T-cell (primary cell): ENCODE measurements around the gene SLC49A4. TPM values are rescaled to one million over a fixed set of nuclear protein-coding genes. Genes with fewer than 3 reads are reported as not detected.

Experiments used
- ATAC-seq, 4 experiments: fragments of 200-7000 bp in 3 of 4; fragments of 150-1000 bp in 1 of 4; cut with Tn5 transposase; replicated peaks in 1 of 4; 1 replicate in 3 of 4; 2 replicates in 1 of 4; pipeline ENCODE4 v1.10.0; 2021; ENCODE audit warnings: moderate library complexity in 3 of 4, mild to moderate bottlenecking in 2 of 4, moderate number of reproducible peaks in 1 of 4
- CTCF ChIA-PET, 2 donors: fragments of 300-600 bp; sonication (Branson Sonifier 250); formaldehyde crosslinking; loops; one replicate each; lab custom pipeline; 2022; ENCODE audit warnings: antibody characterized with exemption in 2 of 2; lab: Charles Lee
- POLR2A ChIA-PET, 2 donors: fragments of 300-600 bp; sonication (Branson Sonifier 250); formaldehyde crosslinking; loops; one replicate each; lab custom pipeline; 2022; ENCODE audit warnings: antibody characterized with exemption in 2 of 2; lab: Charles Lee
- DNase-seq, 35 experiments: peaks; one replicate each; pipeline versions ENCODE4 v3.0.0 to v3.0.0-alpha.2; 2013 to 2023
- H3K27ac ChIP-seq: one replicate; pipeline ENCODE4 v1.5.1; 2013; ENCODE audit warnings: low read length
- H3K27me3 ChIP-seq, 2 experiments: replicated peaks in 1 of 2; 1 replicate in 1 of 2; 2 replicates in 1 of 2; pipeline versions ENCODE4 v1.6.1 to v1.7.0; 2013; ENCODE audit warnings: low read length in 1 of 2, mixed read lengths in 1 of 2; ENCODE audit not compliant: control insufficient read depth in 2 of 2, insufficient read depth in 2 of 2; ENCODE audit errors: extremely low read depth in 1 of 2
- H3K36me3 ChIP-seq, 2 donors: 1 replicate in 1 of 2; 2 replicates in 1 of 2; pipeline versions ENCODE4 v1.6.1 to v1.7.0; 2013; ENCODE audit warnings: low read length in 1 of 2; ENCODE audit not compliant: control insufficient read depth in 2 of 2, insufficient read depth in 1 of 2; ENCODE audit errors: extremely low read depth in 1 of 2
- H3K4me1 ChIP-seq, 2 experiments: 1 replicate in 1 of 2; 2 replicates in 1 of 2; pipeline versions ENCODE4 v1.6.1 to v1.7.0; 2013; ENCODE audit warnings: low read length in 2 of 2, mixed read lengths in 1 of 2; ENCODE audit not compliant: insufficient read depth in 2 of 2, control insufficient read depth in 1 of 2; ENCODE audit errors: extremely low read depth in 1 of 2
- H3K4me3 ChIP-seq, 2 donors: 1 replicate in 1 of 2; 2 replicates in 1 of 2; pipeline versions ENCODE4 v1.5.1 to v1.7.0; 2013; ENCODE audit warnings: mild to moderate bottlenecking in 2 of 2, low read length in 1 of 2, moderate library complexity in 1 of 2; ENCODE audit not compliant: control insufficient read depth in 1 of 2; ENCODE audit errors: extremely low read depth in 1 of 2
- H3K9me3 ChIP-seq: 2 replicates; pipeline ENCODE4 v1.7.0; 2013
- H3K27ac Mint-ChIP-seq, 2 donors: one replicate each; pipeline ENCODE4 v1.8.0; 2020 to 2021; ENCODE audit warnings: mild to moderate bottlenecking in 2 of 2, mixed read lengths in 2 of 2
- H3K27me3 Mint-ChIP-seq, 2 donors: one replicate each; pipeline ENCODE4 v1.8.0; 2021 to 2022; ENCODE audit warnings: mixed read lengths in 2 of 2
- H3K36me3 Mint-ChIP-seq: one replicate; pipeline ENCODE4 v1.8.0; 2021; ENCODE audit warnings: mixed read lengths
- H3K4me1 Mint-ChIP-seq, 3 donors: one replicate each; pipeline ENCODE4 v1.8.0; 2020 to 2022; ENCODE audit warnings: mixed read lengths in 3 of 3, mild to moderate bottlenecking in 1 of 3
- H3K4me3 Mint-ChIP-seq, 3 donors: one replicate each; pipeline ENCODE4 v1.8.0; 2020 to 2022; ENCODE audit warnings: mild to moderate bottlenecking in 3 of 3, mixed read lengths in 3 of 3, moderate library complexity in 3 of 3
- H3K9me3 Mint-ChIP-seq, 3 donors: one replicate each; pipeline ENCODE4 v1.8.0; 2020 to 2022; ENCODE audit warnings: mixed read lengths in 3 of 3
- WGBS: methylation state at CpG from one replicate; pipeline ENCODE4 v1.1.5; 2013; ENCODE audit warnings: missing lambda C conversion rate; ENCODE audit not compliant: insufficient coverage; 5-methylcytosine and 5-hydroxymethylcytosine counted together
- total RNA-seq, 35 experiments: library from RNA in 6 of 35; stranded (reverse) in 6 of 35; fragments of 120-200 nt in 1 of 35; gene quantifications; one replicate each; pipeline versions ENCODE4 v1.2.1 to v1.2.4 and lab custom pipeline; 2013 to 2026

The SLC49A4 gene
- total RNA-seq, 5 donors from 2014 or later (not counting 1 experiment from before 2014, with no cell fraction given) = 6.6 to 8.3 (median 7.6) TPM

DNA sequence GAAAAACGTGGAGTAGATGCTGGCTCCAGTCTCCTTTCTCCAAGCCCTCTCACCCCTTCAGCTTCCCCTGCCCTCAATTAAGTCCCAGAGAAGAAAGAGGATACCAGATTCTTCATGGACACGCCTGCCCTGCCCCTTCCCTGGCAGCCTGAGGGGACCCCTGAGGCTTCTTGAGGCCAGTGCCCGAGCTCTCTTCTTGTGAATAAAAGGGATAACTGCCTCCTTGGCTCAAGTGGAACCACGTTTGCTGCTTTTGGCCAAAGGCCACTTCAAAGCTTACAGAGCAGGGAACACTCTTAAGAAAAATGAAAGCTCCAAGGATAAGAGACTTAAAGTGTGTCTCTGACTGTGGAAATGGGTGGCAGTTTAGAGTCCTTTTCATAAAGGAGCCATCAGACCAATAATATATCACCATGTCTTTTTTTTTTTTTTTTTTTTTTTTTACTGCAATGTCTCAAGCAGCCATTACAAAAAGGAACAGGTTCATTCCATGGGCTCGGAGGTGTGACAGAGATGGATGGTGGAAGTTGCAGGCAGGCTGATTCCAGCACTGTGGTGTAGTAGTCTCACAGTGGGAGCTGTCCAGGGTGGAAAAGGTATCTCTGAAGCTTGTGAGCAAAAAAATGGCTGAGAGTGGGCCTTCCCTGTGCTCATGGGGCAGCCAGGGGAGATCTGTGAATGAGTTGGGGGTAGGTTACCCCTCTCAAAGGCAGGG lies 123.9 kb downstream of the SLC49A4 start:
- ATAC-seq = no peak
- POLR2A ChIA-PET = interaction anchor here in 1 of 2 donors (0.7 kb wide), 1 partner anchor 112 kb away, joined by 17 read pairs; no protein-coding TSS in a partner anchor
- CTCF ChIA-PET = no interaction called here

DNA sequence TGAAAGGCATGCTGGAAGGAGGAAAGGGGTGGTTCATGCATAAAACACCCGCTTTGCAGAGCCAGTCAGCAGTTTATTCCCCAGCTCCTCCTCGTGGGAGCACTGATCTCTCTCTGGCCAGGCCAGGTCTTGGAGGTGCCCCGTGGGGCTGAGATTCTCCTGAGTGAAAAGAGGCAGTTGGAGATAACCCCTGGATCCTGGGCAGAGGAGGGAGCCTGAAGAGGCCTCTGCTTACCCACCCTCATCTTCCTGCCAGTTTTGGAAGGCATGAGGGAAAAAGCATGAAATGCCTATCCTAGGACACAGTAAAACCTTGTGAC lies 124.4 kb downstream of the SLC49A4 start:
- CTCF ChIA-PET = no interaction called here
- POLR2A ChIA-PET = interaction anchor here in 1 of 2 donors (0.7 kb wide), 1 partner anchor 113 kb away, joined by 17 read pairs; no protein-coding TSS in a partner anchor
- peaks cover 7 to 16% (median 16%) of the 10 kb centered on the region in 3 donors for H3K4me1 Mint-ChIP-seq
- no peaks in the 10 kb centered on the region for H3K36me3 ChIP-seq
- no peaks in the 10 kb centered on the region for H3K9me3 ChIP-seq
- H3K27ac ChIP-seq = no peak overlapping the region
- WGBS = no CpG with 5 or more reads among the region's 3 CpGs
- H3K27ac Mint-ChIP-seq = no peak overlapping the region
- H3K4me3 Mint-ChIP-seq = no peak overlapping the region
- H3K27me3 ChIP-seq = peaks cover 1 to 50% of the 10 kb centered on the region in 2 experiments
- H3K4me1 ChIP-seq = peaks cover 0 to 5% of the 10 kb centered on the region in 2 experiments
- peaks cover 15 to 25% of the 10 kb centered on the region in 2 donors for H3K27me3 Mint-ChIP-seq
- no peak overlapping the region for H3K4me3 ChIP-seq
- H3K9me3 Mint-ChIP-seq = no peaks in the 10 kb centered on the region
- ATAC-seq = no peak
- DNase-seq = no peak
- H3K36me3 Mint-ChIP-seq = no peaks in the 10 kb centered on the region

More for the DNA sequence above, 123.9 kb downstream of the SLC49A4 start:
- Histone ChIP-seq H3K36me3 (no peaks in the 10 kb centered on the region), H3K9me3 (no peaks in the 10 kb centered on the region), H3K27me3 (peaks cover 2 to 53% of the 10 kb centered on the region in 2 experiments), H3K27ac (no peak overlapping the region), H3K4me3 (no peak overlapping the region), H3K4me1 (peaks cover 0 to 5% of the 10 kb centered on the region in 2 experiments)
- no peaks in the 10 kb centered on the region for H3K9me3 Mint-ChIP-seq
- H3K27ac Mint-ChIP-seq = no peak overlapping the region
- 71% methylated on average over 4 of the region's 5 CpGs for WGBS
- H3K4me3 Mint-ChIP-seq = no peak overlapping the region
- peaks cover 7 to 18% (median 16%) of the 10 kb centered on the region in 3 donors for H3K4me1 Mint-ChIP-seq
- DNase-seq = no peak
- peaks cover 19 to 30% of the 10 kb centered on the region in 2 donors for H3K27me3 Mint-ChIP-seq
- H3K36me3 Mint-ChIP-seq = no peaks in the 10 kb centered on the region

DNA sequence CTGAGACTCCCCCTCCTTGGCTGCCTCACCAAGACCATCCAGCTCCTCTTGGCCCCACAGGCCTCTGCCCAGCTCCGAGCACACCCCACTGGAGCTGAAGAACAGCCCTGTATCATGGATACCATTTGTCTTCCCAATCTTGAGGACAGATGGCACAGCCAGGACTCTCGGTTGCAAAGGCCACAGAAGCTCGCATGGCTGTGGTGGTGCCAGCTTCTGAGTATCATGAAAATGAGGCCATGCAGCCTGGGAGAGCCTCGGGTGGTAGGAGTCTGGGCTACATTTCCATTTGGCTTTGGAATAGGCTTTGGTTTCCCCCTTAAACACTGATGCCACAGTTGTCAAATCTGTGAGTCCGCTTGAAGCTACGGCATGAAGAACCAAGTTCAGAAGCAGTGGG lies 126.1 kb downstream of the SLC49A4 start:
- no peak overlapping the region for H3K27ac ChIP-seq
- POLR2A ChIA-PET = no interaction called here
- no peaks in the 10 kb centered on the region for H3K9me3 ChIP-seq
- ATAC-seq (no peak), DNase-seq (no peak)
- Mint-ChIP-seq H3K4me3 (no peak overlapping the region), H3K36me3 (no peaks in the 10 kb centered on the region), H3K27ac (no peak overlapping the region), H3K27me3 (peaks cover 13 to 24% of the 10 kb centered on the region in 2 donors), H3K4me1 (peaks cover 4 to 13% (median 11%) of the 10 kb centered on the region in 3 donors), H3K9me3 (no peaks in the 10 kb centered on the region)
- no peak overlapping the region for H3K4me3 ChIP-seq
- H3K27me3 ChIP-seq = peaks cover 2 to 42% of the 10 kb centered on the region in 2 experiments
- H3K4me1 ChIP-seq = peaks cover 0 to 5% of the 10 kb centered on the region in 2 experiments
- H3K36me3 ChIP-seq = no peaks in the 10 kb centered on the region
- WGBS = 76% methylated on average over 4 of the region's 6 CpGs
- CTCF ChIA-PET = no interaction called here

DNA sequence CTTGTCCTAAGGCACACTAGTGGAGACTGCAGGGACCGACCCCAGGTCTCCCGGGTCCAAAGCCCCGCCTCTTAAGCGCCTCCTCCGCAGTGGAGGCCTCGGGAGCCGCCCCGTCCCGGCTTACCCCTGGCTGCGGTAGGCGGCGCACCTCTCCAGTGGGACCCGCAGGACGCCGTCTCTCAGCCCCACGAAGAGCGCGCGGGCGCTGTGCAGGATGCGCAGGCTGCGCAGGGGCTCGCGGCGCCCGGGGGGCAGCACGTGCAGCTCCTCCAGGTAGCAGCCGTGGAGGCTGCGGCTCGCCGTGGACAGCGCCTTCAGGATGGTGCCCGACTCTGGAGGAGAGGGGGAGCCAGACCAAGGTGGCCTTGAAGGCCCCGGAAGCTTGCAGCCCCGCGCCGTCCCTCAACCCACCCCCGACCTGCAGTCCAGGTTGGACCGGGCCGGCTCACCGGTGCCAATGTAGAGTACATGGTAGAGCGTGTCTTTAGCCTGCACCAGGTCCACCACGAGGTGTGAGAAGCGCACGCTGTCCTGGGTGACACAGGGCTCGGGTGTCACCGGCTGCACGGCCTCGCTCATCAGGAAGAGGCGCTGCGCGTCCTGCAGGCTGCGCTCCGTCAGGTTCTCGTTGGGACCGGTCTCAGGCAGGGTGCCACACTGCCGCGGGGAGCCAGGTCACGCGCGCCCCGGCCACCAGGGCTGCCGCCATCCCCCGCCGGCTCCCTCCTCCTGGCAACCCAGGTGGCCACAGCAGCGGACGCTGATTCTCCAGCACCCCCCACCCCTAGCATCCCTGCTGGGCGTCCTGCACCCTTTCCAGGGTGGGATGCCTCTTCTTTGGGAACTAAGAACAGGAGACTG lies 127.2 kb downstream of the SLC49A4 start:
- CTCF ChIA-PET = no interaction called here
- 7% methylated on average over 55 of the region's 68 CpGs for whole genome bisulfite sequencing
- Mint-ChIP-seq H3K9me3 (no peaks in the 10 kb centered on the region), H3K4me3 (peak overlapping the region in 1 of 3 donors; percentile 35), H3K27ac (no peak overlapping the region), H3K27me3 (peaks cover 13 to 24% of the 10 kb centered on the region in 2 donors), H3K4me1 (peaks cover 0 to 7% (median 7%) of the 10 kb centered on the region in 3 donors), H3K36me3 (no peaks in the 10 kb centered on the region)
- H3K36me3 ChIP-seq = no peaks in the 10 kb centered on the region
- POLR2A ChIA-PET = no interaction called here
- no peak overlapping the region for H3K27ac ChIP-seq
- peak overlapping the region in 1 of 2 donors; percentile 25 for H3K4me3 ChIP-seq
- peaks cover 2 to 46% of the 10 kb centered on the region in 2 experiments for H3K27me3 ChIP-seq
- no peaks in the 10 kb centered on the region for H3K9me3 ChIP-seq
- H3K4me1 ChIP-seq = peaks cover 0 to 5% of the 10 kb centered on the region in 2 experiments
- ATAC-seq = peak; percentile 49 to 69 (median 60)
- peak in 5 of 35 experiments; percentile 6 to 21 (median 15) for DNase-seq

DNA sequence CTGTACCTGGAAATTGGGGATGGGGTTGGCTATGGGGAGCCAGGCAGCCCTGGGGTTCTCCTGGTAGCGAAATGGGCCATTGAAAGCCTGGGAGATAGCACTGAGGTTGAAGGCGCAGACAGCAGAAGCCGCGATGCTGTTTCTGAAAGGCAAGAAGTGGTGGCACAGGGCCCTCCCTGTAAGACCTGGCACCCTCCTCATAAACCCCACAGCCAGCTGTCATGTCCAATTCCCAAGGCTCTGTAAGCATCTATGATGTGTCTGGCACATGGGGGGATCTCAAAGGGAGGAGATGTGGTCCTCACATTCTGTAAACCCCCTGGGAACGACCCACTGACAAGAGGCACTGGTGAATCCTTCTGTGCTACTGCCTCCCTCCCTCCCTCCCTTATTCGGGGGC lies 128.7 kb downstream of the SLC49A4 start:
- WGBS = 85% methylated on average over 4 of the region's 6 CpGs
- Mint-ChIP-seq H3K9me3 (no peaks in the 10 kb centered on the region), H3K4me3 (no peak overlapping the region), H3K27me3 (peaks cover 13 to 24% of the 10 kb centered on the region in 2 donors), H3K36me3 (no peaks in the 10 kb centered on the region), H3K4me1 (peaks cover 0 to 7% (median 7%) of the 10 kb centered on the region in 3 donors), H3K27ac (no peak overlapping the region)
- peaks cover 2 to 48% of the 10 kb centered on the region in 2 experiments for H3K27me3 ChIP-seq
- POLR2A ChIA-PET = no interaction called here
- peaks cover 0 to 5% of the 10 kb centered on the region in 2 experiments for H3K4me1 ChIP-seq
- H3K27ac ChIP-seq = no peak overlapping the region
- no peak for ATAC-seq
- DNase-seq = no peak
- CTCF ChIA-PET = no interaction called here
- no peaks in the 10 kb centered on the region for H3K36me3 ChIP-seq
- H3K4me3 ChIP-seq = no peak overlapping the region
- no peaks in the 10 kb centered on the region for H3K9me3 ChIP-seq

DNA sequence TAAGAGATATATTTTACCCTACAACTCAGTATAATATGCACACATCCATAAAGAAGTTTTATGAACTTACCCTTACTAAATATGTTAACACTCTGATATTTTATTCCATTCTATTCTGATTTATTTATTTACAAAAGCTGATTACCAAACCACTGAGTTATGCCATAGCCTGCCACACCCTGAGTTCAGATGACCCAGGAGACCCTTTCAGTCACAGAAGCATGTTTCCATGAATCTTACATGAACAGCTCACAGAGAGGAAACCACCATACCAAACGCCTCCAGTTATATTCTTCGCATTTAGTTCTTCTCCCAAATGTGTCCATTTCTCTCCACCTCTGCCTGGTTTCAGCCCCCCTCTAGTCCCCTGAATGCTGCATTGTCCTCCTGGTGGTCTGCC lies 129.2 kb downstream of the SLC49A4 start:
- 92% methylated on average over 2 of the region's 2 CpGs for WGBS
- Histone ChIP-seq H3K36me3 (no peaks in the 10 kb centered on the region), H3K4me1 (peaks cover 0 to 5% of the 10 kb centered on the region in 2 experiments), H3K9me3 (no peaks in the 10 kb centered on the region), H3K27ac (no peak overlapping the region), H3K4me3 (no peak overlapping the region), H3K27me3 (peaks cover 2 to 48% of the 10 kb centered on the region in 2 experiments)
- Mint-ChIP-seq H3K4me3 (no peak overlapping the region), H3K36me3 (no peaks in the 10 kb centered on the region), H3K4me1 (peaks cover 0 to 7% (median 7%) of the 10 kb centered on the region in 3 donors), H3K27me3 (peaks cover 12 to 22% of the 10 kb centered on the region in 2 donors), H3K27ac (no peak overlapping the region), H3K9me3 (no peaks in the 10 kb centered on the region)
- ATAC-seq (no peak), DNase-seq (no peak)
- CTCF ChIA-PET = no interaction called here
- POLR2A ChIA-PET = no interaction called here
